GM18873 (cell line): ENCODE data around the gene USP3.

ENCODE experiments used
- ATAC-seq: cut with Tn5 transposase; IDR thresholded peaks from one replicate; pipeline ENCODE4 v1.9.1; 2021; ENCODE audit warnings: mild to moderate bottlenecking, moderate library complexity, moderate number of reproducible peaks; ENCODE audit not compliant: unreplicated experiment, low FRiP score

The USP3 gene

DNA sequence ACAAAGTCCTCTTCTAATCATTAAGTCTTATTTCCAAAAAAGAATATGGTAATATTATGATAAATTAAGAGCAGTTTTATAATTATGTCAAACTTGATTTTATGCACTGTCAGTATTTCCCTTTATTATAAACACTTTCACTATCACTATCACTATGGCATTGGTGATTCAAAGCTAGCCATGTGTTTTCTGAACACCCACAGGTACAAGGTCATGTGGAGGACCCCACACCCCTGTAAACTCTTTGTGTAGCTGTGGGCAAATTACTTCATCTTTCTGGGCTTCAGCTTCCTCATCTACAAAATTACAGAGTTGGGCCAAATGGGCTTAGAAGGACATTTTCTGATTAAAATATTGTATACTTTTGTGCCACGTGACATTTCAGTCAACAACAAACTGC lies 134.4 kb downstream of the USP3 start:
- ATAC-seq: no peak

DNA sequence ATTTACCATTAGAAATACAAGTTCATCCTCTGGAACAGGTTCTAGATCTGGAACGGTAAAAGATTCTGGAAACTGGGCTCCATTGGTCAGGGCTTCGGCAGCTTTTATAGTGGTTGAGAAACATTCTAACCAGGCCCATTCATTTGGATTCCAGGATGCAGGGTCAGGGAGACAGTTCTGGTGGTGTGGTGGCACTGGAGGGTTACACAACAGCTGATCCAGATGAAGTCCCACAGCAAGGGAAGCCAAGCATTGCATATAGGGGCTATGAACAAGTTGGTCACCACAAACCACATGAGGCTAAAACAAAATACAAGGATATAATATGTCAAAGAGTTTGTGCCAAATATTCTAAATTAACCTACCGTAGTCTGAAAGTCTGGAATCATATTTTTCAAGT lies 135.8 kb downstream of the USP3 start:
- ATAC-seq: no peak
